Measurements from ENCODE around the gene VAMP4.

The VAMP4 gene

GRCh38 chr1:171769171-171769570 lies 27.3 kb upstream of the VAMP4 start:
- no peak overlapping the region for H3K4me3 ChIP-seq (replicated peaks; ENCODE audit: low read depth, low read length)
- no peak for DNase-seq (ENCODE audit: low read depth)
- no peak for TF ChIP-seq CTCF (IDR thresholded peaks at IDR 0.05; ENCODE audit: low read length, missing control alignments)

GRCh38 chr1:171763764-171764163 lies 21.9 kb upstream of the VAMP4 start:
- no peak overlapping the region for H3K4me3 ChIP-seq (replicated peaks; ENCODE audit: low read depth, low read length)
- no peak for TF ChIP-seq CTCF (IDR thresholded peaks at IDR 0.05; ENCODE audit: low read length, missing control alignments)
- no peak for DNase-seq (ENCODE audit: low read depth)

GRCh38 chr1:171762143-171762563 lies 20.3 kb upstream of the VAMP4 start:
- no peak for DNase-seq (ENCODE audit: low read depth)
- no peak overlapping the region for H3K4me3 ChIP-seq (replicated peaks; ENCODE audit: low read depth, low read length)
- TF ChIP-seq CTCF (IDR thresholded peaks at IDR 0.05; ENCODE audit: low read length, missing control alignments): no peak

GRCh38 chr1:171758011-171758410 lies 16.1 kb upstream of the VAMP4 start:
- DNase-seq (ENCODE audit: low read depth): no peak
- H3K4me3 ChIP-seq (replicated peaks; ENCODE audit: low read depth, low read length): no peak overlapping the region
- TF ChIP-seq CTCF (IDR thresholded peaks at IDR 0.05; ENCODE audit: low read length, missing control alignments): no peak

GRCh38 chr1:171756856-171757255 lies 15.0 kb upstream of the VAMP4 start:
- no peak for TF ChIP-seq CTCF (IDR thresholded peaks at IDR 0.05; ENCODE audit: low read length, missing control alignments)
- H3K4me3 ChIP-seq (replicated peaks; ENCODE audit: low read depth, low read length): no peak overlapping the region
- DNase-seq (ENCODE audit: low read depth): no peak

GRCh38 chr1:171754971-171755370 lies 13.1 kb upstream of the VAMP4 start:
- no peak for TF ChIP-seq CTCF (IDR thresholded peaks at IDR 0.05; ENCODE audit: low read length, missing control alignments)
- DNase-seq (ENCODE audit: low read depth): peak; percentile 21
- no peak overlapping the region for H3K4me3 ChIP-seq (replicated peaks; ENCODE audit: low read depth, low read length)

GRCh38 chr1:171754353-171754705 lies 12.5 kb upstream of the VAMP4 start:
- no peak for TF ChIP-seq CTCF (IDR thresholded peaks at IDR 0.05; ENCODE audit: low read length, missing control alignments)
- H3K4me3 ChIP-seq (replicated peaks; ENCODE audit: low read depth, low read length): no peak overlapping the region
- peak; percentile 43 for DNase-seq (ENCODE audit: low read depth)

Measured in fibroblast of pulmonary artery (primary cell).